GM12892 (cell line): ENCODE results near the gene UST.

Experiments
- DNase-seq: peaks from one replicate; pipeline ENCODE4 v3.0.0; 2011; ENCODE audit not compliant: insufficient read length
- FAIRE-seq: peaks from 2 replicates; lab custom pipeline; 2011; peaks lifted over from hg19 to GRCh38; lab: Jason Lieb, UNC
- POLR2A ChIP-seq: IDR thresholded peaks from 2 replicates; pipeline ENCODE4 v1.6.1; 2011; ENCODE audit warnings: low read depth, low read length, control low read depth
- POLR2AphosphoS5 ChIP-seq: IDR thresholded peaks from 2 replicates; pipeline ENCODE4 v1.6.1; 2011; ENCODE audit warnings: low read depth, low read length, control low read depth
- TAF1 ChIP-seq: IDR thresholded peaks from 2 replicates; pipeline ENCODE4 v1.6.1; 2011; ENCODE audit warnings: low read depth, mild to moderate bottlenecking, control low read depth, low read length, borderline replicate concordance

Gene UST

GRCh38 chr6:149049230-149049629, 302.4 kb downstream of the UST start:
- DNase-seq, result no peak
- no peak for FAIRE-seq
- TF ChIP-seq TAF1, result no peak
- no peak for TF ChIP-seq POLR2A
- TF ChIP-seq POLR2AphosphoS5, result no peak

GRCh38 chr6:149050160-149050559, 303.3 kb downstream of the UST start:
- FAIRE-seq (no peak), DNase-seq (no peak)
- TF ChIP-seq POLR2A (no peak), POLR2AphosphoS5 (no peak), TAF1 (no peak)

- FAIRE-seq, result peak; percentile 73
- no peak for DNase-seq
- TF ChIP-seq POLR2AphosphoS5, result peak; percentile 43; the same call in 1 of the 2 replicates
- no peak for TF ChIP-seq POLR2A
- no peak for TF ChIP-seq TAF1
Observed at GRCh38 chr6:149052350-149053106, 305.7 kb downstream of the UST start.

GRCh38 chr6:149053848-149054558, 307.2 kb downstream of the UST start:
- TF ChIP-seq TAF1 (no peak), POLR2AphosphoS5 (no peak), POLR2A (no peak)
- FAIRE-seq, result peak; percentile 70
- DNase-seq, result no peak

- no peak for TF ChIP-seq TAF1
- TF ChIP-seq POLR2A, result 0 out of 2 replicates have a peak, but pooled peaks have one; percentile 23
- TF ChIP-seq POLR2AphosphoS5, result no peak
- FAIRE-seq (peak; percentile 98), DNase-seq (no peak)
Observed at GRCh38 chr6:149054559-149055194, 307.8 kb downstream of the UST start.

DNA sequence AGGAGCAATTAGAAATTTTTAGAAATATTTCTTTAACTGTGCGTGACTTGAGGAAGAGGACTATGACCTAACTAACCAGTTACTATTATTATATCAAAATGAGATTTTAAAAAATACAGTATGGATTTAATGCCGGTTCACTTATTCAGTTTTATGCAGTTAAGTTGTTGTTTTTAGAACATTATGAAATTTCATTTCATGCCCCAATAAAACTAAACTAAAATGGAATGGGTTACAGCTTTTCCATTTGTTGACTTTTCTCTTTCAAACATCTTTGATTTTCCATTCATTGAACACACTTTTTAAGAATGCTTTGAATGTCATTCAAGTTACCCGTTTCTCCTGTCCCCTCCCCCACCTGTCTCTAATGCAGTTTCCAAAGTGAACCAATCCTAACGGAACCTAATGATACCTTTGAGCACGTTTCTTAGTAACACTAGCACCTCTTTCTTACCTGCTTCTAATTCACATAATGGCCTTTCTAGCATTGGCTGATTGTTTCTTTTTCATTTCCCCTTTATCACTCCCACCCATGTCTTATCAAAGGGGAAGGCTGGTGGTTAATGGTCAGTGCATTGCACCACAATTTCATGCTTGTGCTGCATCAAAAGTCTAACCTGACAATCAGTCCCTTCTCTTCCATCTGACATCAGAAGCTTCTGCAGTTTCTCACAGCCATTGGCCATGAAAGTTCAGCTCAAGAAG, 308.5 kb downstream of the UST start:
- TF ChIP-seq POLR2A (no peak), TAF1 (no peak), POLR2AphosphoS5 (no peak)
- FAIRE-seq (peak; percentile 96), DNase-seq (no peak)

DNA sequence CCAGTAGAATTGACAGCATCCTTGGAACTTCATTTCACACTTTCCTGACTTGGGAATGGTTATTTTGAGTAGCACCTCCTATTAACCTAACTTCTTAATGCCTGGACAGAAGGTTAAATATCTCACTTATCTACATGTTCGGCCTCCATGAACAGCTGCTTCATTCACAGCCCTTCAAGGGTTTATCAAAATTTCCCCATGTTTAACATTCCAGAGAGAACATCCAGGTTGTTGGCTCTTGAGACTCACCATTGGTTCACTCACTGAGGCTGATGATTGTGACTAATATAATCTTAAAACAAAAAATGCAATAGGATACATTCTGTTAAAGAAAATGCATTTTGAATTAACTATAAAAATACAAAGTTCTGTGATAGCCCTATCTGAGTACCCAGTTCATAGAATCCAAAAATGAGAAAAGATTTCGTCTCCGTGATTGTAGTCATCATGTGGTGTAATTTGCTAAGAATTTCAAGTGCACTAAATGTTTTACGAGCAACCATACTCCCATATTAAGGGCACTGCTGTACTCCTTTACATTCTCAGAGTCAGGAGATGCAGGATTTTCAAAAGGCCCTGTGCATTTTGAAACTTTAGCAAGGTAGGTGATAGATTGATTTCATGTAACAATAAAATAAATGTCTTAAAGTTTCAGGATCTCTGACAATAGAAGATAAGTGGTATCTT, 310.1 kb downstream of the UST start:
- DNase-seq (no peak), FAIRE-seq (peak; percentile 17)
- TF ChIP-seq POLR2A (no peak), POLR2AphosphoS5 (no peak), TAF1 (no peak)

DNA sequence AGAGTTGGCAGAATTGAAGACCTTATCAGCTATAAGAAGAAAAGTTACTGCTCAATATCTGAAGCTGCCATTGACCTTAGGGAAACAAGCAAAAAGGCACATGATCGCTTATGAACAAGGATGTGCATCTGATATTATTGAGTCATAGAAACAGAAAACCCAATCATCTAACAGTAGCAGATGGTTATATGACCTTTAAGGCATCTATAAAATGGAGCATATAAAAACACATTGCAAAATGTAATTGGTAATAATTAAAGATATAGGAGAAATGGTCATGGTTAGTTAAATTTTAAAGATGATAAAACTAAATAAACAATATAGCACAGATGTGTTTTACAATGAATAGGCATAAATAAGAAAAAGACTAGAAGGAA, 310.6 kb downstream of the UST start:
- DNase-seq (no peak), FAIRE-seq (no peak)
- no peak for TF ChIP-seq TAF1
- no peak for TF ChIP-seq POLR2AphosphoS5
- TF ChIP-seq POLR2A, result no peak

- FAIRE-seq (peak; percentile 44), DNase-seq (no peak)
- TF ChIP-seq POLR2A (no peak), TAF1 (no peak), POLR2AphosphoS5 (no peak)
Observed at GRCh38 chr6:149059557-149059956, 312.7 kb downstream of the UST start.

DNA sequence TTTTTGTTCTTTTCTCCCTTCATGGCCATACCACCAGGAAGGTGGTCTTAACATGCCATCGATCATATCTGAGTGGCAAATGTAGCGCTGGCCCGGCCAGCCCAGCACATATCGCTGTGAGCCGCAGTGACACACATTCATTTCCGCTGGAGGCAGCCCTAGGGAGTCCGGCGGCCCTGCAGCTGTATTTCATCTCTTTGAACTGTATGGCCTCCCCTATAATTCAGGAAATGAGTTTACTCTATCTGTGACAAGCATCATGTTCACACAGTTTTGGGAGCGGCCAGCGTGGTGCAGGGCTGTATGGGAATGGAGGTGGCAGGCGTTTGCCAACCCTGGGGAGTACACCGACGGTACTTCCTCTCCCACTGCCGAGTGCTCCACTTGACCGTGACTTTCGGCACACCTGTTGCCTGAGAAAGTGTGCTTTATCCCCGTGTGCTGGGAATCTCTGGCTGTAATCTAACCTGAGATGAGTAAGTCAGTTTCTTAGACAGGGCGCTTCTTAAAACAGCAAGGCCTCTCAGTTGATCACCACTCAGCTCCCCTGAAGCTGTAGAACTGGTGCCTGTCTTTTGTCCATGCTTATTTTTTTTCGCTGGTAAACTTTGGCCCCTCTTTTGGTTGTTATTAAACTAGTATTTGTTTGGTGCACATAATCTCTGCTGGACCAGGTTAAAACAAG, 313.6 kb downstream of the UST start:
- TF ChIP-seq TAF1 (0 out of 2 replicates have a peak, but pooled peaks have one; percentile 22), POLR2A (peak; percentile 75), POLR2AphosphoS5 (peak; percentile 75)
- FAIRE-seq (peak; percentile 99), DNase-seq (no peak)
